ENCODE data around the gene CDK14.

- TF ChIP-seq CTCF (IDR thresholded peaks at IDR 0.05) (no peak), POLR2A (IDR thresholded peaks at IDR 0.05) (no peak)
Observed at GRCh38 chr7:91093181-91093580, 497.1 kb downstream of the CDK14 start.
